HEK293T (cell line): Measurements from ENCODE around the gene PLOD2.
A peak's percentile ranks its signal among the peaks of the same experiment; 100 is the strongest.

ENCODE experiments used
- CTCF ChIA-PET: fragments of 350-600 bp; formaldehyde crosslinking; extraction: SDS; loops from one replicate; lab custom pipeline; 2021; ENCODE audit warnings: antibody characterized with exemption, inconsistent platforms; lab: Yijun Ruan, JAX
- POLR2A ChIA-PET: fragments of 350-600 bp; formaldehyde crosslinking; extraction: SDS; loops from one replicate; lab custom pipeline; 2020; ENCODE audit warnings: antibody characterized with exemption, inconsistent platforms; lab: Yijun Ruan, JAX
- DNase-seq: peaks from one replicate; pipeline ENCODE4 v3.0.0; 2012; ENCODE audit warnings: mixed read lengths; ENCODE audit errors: extremely low spot score
- ARNT ChIP-seq: fragments of 450-650 bp; IDR thresholded peaks from 2 replicates; pipeline ENCODE4 v1.6.1; 2017; ENCODE audit warnings: mild to moderate bottlenecking
- BHLHE40 ChIP-seq: fragments of 450-650 bp; IDR thresholded peaks from 2 replicates; pipeline ENCODE4 v1.6.1; 2016; ENCODE audit warnings: mild to moderate bottlenecking, moderate library complexity, borderline replicate concordance
- CTBP1 ChIP-seq: fragments of 450-650 bp; IDR thresholded peaks from 2 replicates; pipeline ENCODE4 v1.6.1; 2016; ENCODE audit warnings: borderline replicate concordance
- ELF4 ChIP-seq: fragments of 450-650 bp; IDR thresholded peaks from 2 replicates; pipeline ENCODE4 v1.6.1; 2017; ENCODE audit warnings: antibody characterized with exemption
- FOXA1 ChIP-seq: fragments of 450-650 bp; IDR thresholded peaks from 2 replicates; pipeline ENCODE4 v1.6.1; 2016; ENCODE audit warnings: mild to moderate bottlenecking
- FOXK2 ChIP-seq: fragments of 450-650 bp; IDR thresholded peaks from 2 replicates; pipeline ENCODE4 v1.6.1; 2016; ENCODE audit warnings: mild to moderate bottlenecking
- FOXM1 ChIP-seq: fragments of 450-650 bp; IDR thresholded peaks from 2 replicates; pipeline ENCODE4 v1.6.1; 2017; ENCODE audit warnings: mild to moderate bottlenecking, borderline replicate concordance
- HDGF ChIP-seq: fragments of 450-650 bp; IDR thresholded peaks from 2 replicates; pipeline ENCODE4 v1.6.1; 2017; ENCODE audit warnings: antibody characterized with exemption, borderline replicate concordance
- L3MBTL2 ChIP-seq: fragments of 450-650 bp; conservative IDR thresholded peaks from 2 replicates; pipeline ENCODE4 v1.6.1; 2016; ENCODE audit warnings: mild to moderate bottlenecking
- LEF1 ChIP-seq: fragments of 450-650 bp; IDR thresholded peaks from 2 replicates; pipeline ENCODE4 v1.6.1; 2017; ENCODE audit warnings: mild to moderate bottlenecking, borderline replicate concordance
- NFRKB ChIP-seq: fragments of 450-650 bp; IDR thresholded peaks from 2 replicates; pipeline ENCODE4 v1.6.1; 2016; ENCODE audit warnings: mild to moderate bottlenecking, moderate library complexity
- SP1 ChIP-seq: fragments of 450-650 bp; IDR thresholded peaks from 2 replicates; pipeline ENCODE4 v1.6.1; 2017
- SUZ12 ChIP-seq: fragments of 450-650 bp; IDR thresholded peaks from 2 replicates; pipeline ENCODE4 v1.6.1; 2016; ENCODE audit warnings: mild to moderate bottlenecking
- TARDBP ChIP-seq: fragments of 450-650 bp; IDR thresholded peaks from 2 replicates; pipeline ENCODE4 v1.6.1; 2016
- ZNF384 ChIP-seq: fragments of 450-650 bp; IDR thresholded peaks from 2 replicates; pipeline ENCODE4 v1.6.1; 2016
- TF ChIP-seq, protein P1 (sequence below): fragments of 450-650 bp; IDR thresholded peaks from 2 replicates; pipeline ENCODE4 v1.6.1; 2016

The PLOD2 gene

DNA sequence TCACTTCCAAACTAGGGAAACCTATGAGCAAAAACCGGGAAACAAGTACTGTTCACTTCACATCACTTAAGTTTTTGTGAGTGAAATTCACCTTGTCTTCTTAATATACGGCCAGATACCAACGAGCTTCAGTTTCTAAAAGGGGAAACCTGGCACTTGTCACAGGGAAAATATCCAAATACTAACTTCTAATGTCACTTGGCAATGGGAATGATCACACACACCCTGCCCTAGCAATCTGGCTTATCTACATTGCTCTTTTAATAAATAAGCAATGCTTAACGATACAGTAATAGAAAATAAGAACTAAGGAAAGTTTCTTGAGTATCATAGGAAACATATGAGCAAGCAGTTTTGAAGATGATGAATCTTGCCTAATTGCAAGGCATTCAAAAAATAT lies 34.6 kb upstream of the PLOD2 start:
- ChIA-PET POLR2A (no interaction called here), CTCF (interaction anchor here (0.6 to 0.9 kb wide), 2 partner anchors 132 to 880 kb away, joined by 3 read pairs; no protein-coding TSS in a partner anchor)
- no peak for TF ChIP-seq ELF4
- TF ChIP-seq CTBP1, result no peak
- TF ChIP-seq NFRKB, result no peak
- TF ChIP-seq SUZ12, result no peak
- no peak for TF ChIP-seq BHLHE40
- TF ChIP-seq, protein P1, sequence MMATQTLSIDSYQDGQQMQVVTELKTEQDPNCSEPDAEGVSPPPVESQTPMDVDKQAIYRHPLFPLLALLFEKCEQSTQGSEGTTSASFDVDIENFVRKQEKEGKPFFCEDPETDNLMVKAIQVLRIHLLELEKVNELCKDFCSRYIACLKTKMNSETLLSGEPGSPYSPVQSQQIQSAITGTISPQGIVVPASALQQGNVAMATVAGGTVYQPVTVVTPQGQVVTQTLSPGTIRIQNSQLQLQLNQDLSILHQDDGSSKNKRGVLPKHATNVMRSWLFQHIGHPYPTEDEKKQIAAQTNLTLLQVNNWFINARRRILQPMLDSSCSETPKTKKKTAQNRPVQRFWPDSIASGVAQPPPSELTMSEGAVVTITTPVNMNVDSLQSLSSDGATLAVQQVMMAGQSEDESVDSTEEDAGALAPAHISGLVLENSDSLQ, result no peak
- TF ChIP-seq L3MBTL2, result no peak
- no peak for TF ChIP-seq TARDBP
- TF ChIP-seq FOXK2, result no peak
- no peak for TF ChIP-seq FOXM1
- TF ChIP-seq ZNF384, result no peak
- no peak for TF ChIP-seq HDGF
- no peak for TF ChIP-seq FOXA1
- no peak for TF ChIP-seq ARNT
- no peak for TF ChIP-seq LEF1
- no peak for TF ChIP-seq SP1
- no peak for DNase-seq

- no peak for TF ChIP-seq ZNF384
- no peak for TF ChIP-seq FOXA1
- DNase-seq, result no peak
- POLR2A ChIA-PET, result no interaction called here
- CTCF ChIA-PET, result interaction anchor here (0.9 kb wide), 1 partner anchor 132 kb away, joined by 3 read pairs; no protein-coding TSS in a partner anchor
These were observed 34.0 kb upstream of the PLOD2 start for GRCh38 chr3:146195030-146195429.

DNA sequence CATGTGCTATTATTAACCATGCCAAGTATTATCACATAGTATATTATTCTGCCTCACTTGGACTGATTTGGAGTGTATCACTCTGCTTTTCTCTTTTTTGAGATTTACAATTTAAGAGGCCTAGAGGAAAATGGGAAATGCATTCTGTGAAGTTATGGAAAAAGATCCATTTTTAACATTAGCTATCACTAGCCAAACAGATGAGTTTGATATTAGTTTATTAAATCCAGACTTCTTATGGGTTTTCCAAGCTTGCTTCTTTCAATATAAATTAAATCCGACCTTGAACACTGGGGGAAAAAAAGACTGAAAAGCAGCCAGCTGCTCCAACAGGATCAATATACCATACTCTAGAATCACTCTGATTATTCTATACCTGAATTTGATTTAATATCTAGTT lies 30.1 kb upstream of the PLOD2 start:
- TF ChIP-seq TARDBP (no peak), L3MBTL2 (no peak), HDGF (no peak), BHLHE40 (no peak), FOXM1 (no peak), FOXK2 (no peak), FOXA1 (no peak), SP1 (no peak), CTBP1 (no peak), ARNT (no peak), LEF1 (no peak), SUZ12 (no peak)
- TF ChIP-seq, protein P1, result no peak
- no peak for DNase-seq
- ChIA-PET POLR2A (no interaction called here), CTCF (interaction anchor here (0.6 to 3.8 kb wide), 2 partner anchors 136 to 152 kb away, joined by 8 to 29 read pairs; no protein-coding TSS in a partner anchor)

GRCh38 chr3:146189519-146190173 lies 28.7 kb upstream of the PLOD2 start:
- CTCF ChIA-PET, result interaction anchor here (0.6 to 3.8 kb wide), 13 partner anchors 8 to 388 kb away, joined by 3 to 46 read pairs (median 4); no protein-coding TSS in a partner anchor
- POLR2A ChIA-PET, result interaction anchor here (0.7 kb wide), 2 partner anchors 29 to 137 kb away, joined by 3 read pairs; partner anchors contain the start of gene PLOD2
- TF ChIP-seq L3MBTL2 (no peak), ARNT (no peak), FOXM1 (no peak), HDGF (no peak), ZNF384 (no peak), LEF1 (no peak), NFRKB (no peak), TARDBP (no peak), FOXA1 (no peak), FOXK2 (no peak), SP1 (no peak), BHLHE40 (no peak), SUZ12 (no peak), CTBP1 (no peak), ELF4 (no peak)
- DNase-seq, result peak; percentile 64

GRCh38 chr3:146187334-146187950 lies 26.5 kb upstream of the PLOD2 start:
- peak; percentile 13 for DNase-seq
- ChIA-PET POLR2A (interaction anchor here (1.0 kb wide), 1 partner anchor 26 kb away, joined by 3 read pairs; the partner anchor contains the start of gene PLOD2), CTCF (interaction anchor here (0.9 to 3.0 kb wide), 4 partner anchors 116 to 451 kb away, joined by 3 to 46 read pairs (median 10); no protein-coding TSS in a partner anchor)
- TF ChIP-seq L3MBTL2, result no peak
- TF ChIP-seq HDGF, result no peak
- TF ChIP-seq, protein P1, result no peak
- TF ChIP-seq SP1, result no peak
- no peak for TF ChIP-seq FOXK2
- no peak for TF ChIP-seq FOXA1
- no peak for TF ChIP-seq SUZ12
- TF ChIP-seq CTBP1, result no peak
- TF ChIP-seq ARNT, result no peak
- no peak for TF ChIP-seq ZNF384
- no peak for TF ChIP-seq FOXM1
- no peak for TF ChIP-seq LEF1
- TF ChIP-seq BHLHE40, result no peak
- TF ChIP-seq TARDBP, result no peak
- TF ChIP-seq ELF4, result no peak
